Thoracic aorta (tissue), 2 donors: ENCODE results near the gene NELL1. TPM values are rescaled to one million over a fixed set of nuclear protein-coding genes. Genes with fewer than 3 reads are reported as not detected.

Experiments
- ATAC-seq: fragments of 150-250 bp; one replicate; pipeline ENCODE4 v1.8.0; 2017; ENCODE audit warnings: low read depth; ENCODE audit not compliant: insufficient number of reproducible peaks, low FRiP score
- DNase-seq: peaks from one replicate; pipeline ENCODE4 v3.0.0-alpha.2; 2020; ENCODE audit warnings: low spot score
- H3K27ac ChIP-seq, 2 donors: fragments of 200-600 bp; sonication (generic); 1 replicate in 1 of 2; 2 replicates in 1 of 2; pipeline ENCODE4 v1.5.1; 2016; ENCODE audit warnings: mild to moderate bottlenecking in 2 of 2, moderate library complexity in 2 of 2
- H3K27me3 ChIP-seq: fragments of 200-600 bp; sonication (generic); replicated peaks from 2 replicates; pipeline ENCODE4 v1.6.0; 2016; ENCODE audit warnings: mild to moderate bottlenecking; ENCODE audit not compliant: insufficient read depth
- H3K36me3 ChIP-seq: fragments of 200-600 bp; sonication (generic); one replicate; pipeline ENCODE4 v1.5.1; 2016
- H3K4me1 ChIP-seq, 2 donors: fragments of 200-600 bp; sonication (generic); 1 replicate in 1 of 2; 2 replicates in 1 of 2; pipeline versions ENCODE4 v1.5.1 to v1.6.0; 2016; ENCODE audit warnings: low read depth in 2 of 2, mild to moderate bottlenecking in 1 of 2; ENCODE audit not compliant: control insufficient read depth in 1 of 2
- H3K4me3 ChIP-seq: fragments of 200-600 bp; sonication (generic); 2 replicates; pipeline ENCODE4 v1.5.1; 2016; ENCODE audit warnings: mild to moderate bottlenecking
- H3K9me3 ChIP-seq: fragments of 200-600 bp; sonication (generic); 2 replicates; pipeline ENCODE4 v1.5.1; 2016
- total RNA-seq, 2 donors: library from RNA; depleted of rRNA; stranded (reverse); fragments of >200 nt; gene quantifications; one replicate each; pipeline versions ENCODE4 v1.1.0 to v1.2.3, GENCODE V29; 2016
- TF ChIP-seq, protein P1 (sequence below): fragments of 200-600 bp; sonication (generic); IDR thresholded peaks from one replicate; pipeline ENCODE4 v1.5.1; 2019; ENCODE audit warnings: antibody characterized with exemption

The NELL1 gene
- total RNA-seq, 2 donors from 2014 or later, result 0.78 TPM; not detected in 1

DNA sequence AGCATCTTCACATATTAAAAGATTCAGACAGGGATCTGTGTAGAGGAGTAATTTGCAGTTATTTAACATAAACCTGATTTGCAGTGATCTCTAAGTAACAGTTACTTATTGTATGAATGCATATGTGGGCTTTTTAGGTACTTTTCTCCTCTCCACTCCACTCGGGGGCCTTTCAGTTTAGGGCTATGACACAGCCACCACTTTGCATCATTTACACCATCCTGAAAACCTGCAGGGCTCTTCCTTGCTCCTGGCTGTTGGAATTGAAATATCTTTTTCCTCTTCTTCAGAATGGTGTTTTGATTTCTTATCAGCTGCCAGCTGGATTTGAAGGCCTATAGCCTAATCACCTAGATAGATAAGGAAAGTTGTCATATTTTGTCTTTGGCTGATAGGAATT, 580.8 kb downstream of the NELL1 start:
- ATAC-seq (no peak), DNase-seq (no peak)
- TF ChIP-seq, protein P1, sequence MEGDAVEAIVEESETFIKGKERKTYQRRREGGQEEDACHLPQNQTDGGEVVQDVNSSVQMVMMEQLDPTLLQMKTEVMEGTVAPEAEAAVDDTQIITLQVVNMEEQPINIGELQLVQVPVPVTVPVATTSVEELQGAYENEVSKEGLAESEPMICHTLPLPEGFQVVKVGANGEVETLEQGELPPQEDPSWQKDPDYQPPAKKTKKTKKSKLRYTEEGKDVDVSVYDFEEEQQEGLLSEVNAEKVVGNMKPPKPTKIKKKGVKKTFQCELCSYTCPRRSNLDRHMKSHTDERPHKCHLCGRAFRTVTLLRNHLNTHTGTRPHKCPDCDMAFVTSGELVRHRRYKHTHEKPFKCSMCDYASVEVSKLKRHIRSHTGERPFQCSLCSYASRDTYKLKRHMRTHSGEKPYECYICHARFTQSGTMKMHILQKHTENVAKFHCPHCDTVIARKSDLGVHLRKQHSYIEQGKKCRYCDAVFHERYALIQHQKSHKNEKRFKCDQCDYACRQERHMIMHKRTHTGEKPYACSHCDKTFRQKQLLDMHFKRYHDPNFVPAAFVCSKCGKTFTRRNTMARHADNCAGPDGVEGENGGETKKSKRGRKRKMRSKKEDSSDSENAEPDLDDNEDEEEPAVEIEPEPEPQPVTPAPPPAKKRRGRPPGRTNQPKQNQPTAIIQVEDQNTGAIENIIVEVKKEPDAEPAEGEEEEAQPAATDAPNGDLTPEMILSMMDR, result no peak
- Histone ChIP-seq H3K27ac (no peak overlapping the region), H3K4me1 (no peaks in the 10 kb centered on the region), H3K27me3 (no peaks in the 10 kb centered on the region), H3K36me3 (no peaks in the 10 kb centered on the region), H3K4me3 (no peak overlapping the region), H3K9me3 (no peaks in the 10 kb centered on the region)

DNA sequence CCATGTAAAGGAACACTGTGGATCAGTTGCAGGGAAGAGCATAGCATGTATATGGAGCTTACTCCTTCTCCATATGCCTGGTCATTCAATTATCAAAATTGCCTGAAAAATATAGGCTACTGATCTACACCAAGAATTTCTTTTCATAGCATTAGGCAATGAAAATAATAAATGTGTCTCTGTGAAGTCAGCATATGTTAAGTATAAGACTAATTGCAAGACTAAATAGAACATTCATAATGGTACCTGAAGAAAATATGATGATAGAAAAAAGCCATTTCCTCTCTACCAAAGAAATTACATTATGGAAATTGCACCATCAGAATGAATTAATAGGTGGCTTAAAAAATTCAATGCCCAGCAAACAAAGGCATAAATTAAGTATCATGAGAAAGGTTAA, 584.7 kb downstream of the NELL1 start:
- no peak for DNase-seq

DNA sequence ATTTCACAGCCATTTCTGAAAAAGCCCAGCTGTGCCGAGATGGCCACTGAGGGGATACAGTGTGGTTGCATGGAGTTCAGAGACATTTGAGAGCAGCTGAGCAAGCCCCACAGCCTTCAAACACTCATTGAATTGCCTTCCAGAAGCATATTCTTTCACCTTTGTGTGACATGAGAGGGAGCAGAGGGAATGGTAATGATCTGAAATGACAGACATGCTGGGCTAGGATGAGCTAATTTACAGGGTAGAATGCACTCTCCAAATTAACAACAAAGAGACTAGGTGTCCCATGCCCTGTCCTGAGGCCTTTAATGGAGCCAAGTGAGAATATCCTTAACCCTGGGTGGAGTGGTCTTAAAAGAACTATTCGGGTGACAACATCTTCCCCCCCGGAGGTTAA, 585.4 kb downstream of the NELL1 start:
- DNase-seq (no peak), ATAC-seq (no peak)
- H3K27me3 ChIP-seq, result no peaks in the 10 kb centered on the region
- no peaks in the 10 kb centered on the region for H3K36me3 ChIP-seq
- TF ChIP-seq, protein P1, result no peak
- no peaks in the 10 kb centered on the region for H3K4me1 ChIP-seq
- H3K4me3 ChIP-seq, result no peak overlapping the region
- H3K9me3 ChIP-seq, result no peaks in the 10 kb centered on the region
- H3K27ac ChIP-seq, result no peak overlapping the region

More for the DNA sequence above, 584.7 kb downstream of the NELL1 start:
- no peaks in the 10 kb centered on the region for H3K9me3 ChIP-seq
- H3K36me3 ChIP-seq, result no peaks in the 10 kb centered on the region
- no peaks in the 10 kb centered on the region for H3K27me3 ChIP-seq
- TF ChIP-seq, protein P1, result no peak
- H3K4me1 ChIP-seq, result no peaks in the 10 kb centered on the region
- ATAC-seq, result no peak
- H3K27ac ChIP-seq, result no peak overlapping the region
- no peak overlapping the region for H3K4me3 ChIP-seq

DNA sequence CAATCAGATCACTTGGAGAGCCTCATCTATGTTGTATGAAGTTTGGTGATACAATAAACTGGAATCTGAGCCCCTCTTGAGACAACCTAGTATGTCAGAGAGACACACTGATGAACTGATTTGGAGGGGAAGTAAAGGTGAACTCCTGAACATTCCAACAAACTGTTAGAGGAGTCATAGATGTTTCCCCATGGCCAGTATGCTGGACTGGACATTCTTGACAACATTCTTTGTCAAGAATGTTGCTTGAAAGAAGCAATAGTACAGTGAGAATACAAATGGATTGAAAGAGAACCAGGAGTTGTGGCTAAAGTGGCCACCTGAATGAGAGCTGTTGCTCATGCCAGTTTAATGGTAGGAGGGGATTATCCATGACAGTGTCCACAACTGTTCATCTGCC, 588.1 kb downstream of the NELL1 start:
- TF ChIP-seq, protein P1, result no peak
- Histone ChIP-seq H3K9me3 (no peaks in the 10 kb centered on the region), H3K27me3 (no peaks in the 10 kb centered on the region), H3K27ac (no peak overlapping the region), H3K4me1 (no peaks in the 10 kb centered on the region), H3K4me3 (no peak overlapping the region), H3K36me3 (no peaks in the 10 kb centered on the region)
- DNase-seq (no peak), ATAC-seq (no peak)

DNA sequence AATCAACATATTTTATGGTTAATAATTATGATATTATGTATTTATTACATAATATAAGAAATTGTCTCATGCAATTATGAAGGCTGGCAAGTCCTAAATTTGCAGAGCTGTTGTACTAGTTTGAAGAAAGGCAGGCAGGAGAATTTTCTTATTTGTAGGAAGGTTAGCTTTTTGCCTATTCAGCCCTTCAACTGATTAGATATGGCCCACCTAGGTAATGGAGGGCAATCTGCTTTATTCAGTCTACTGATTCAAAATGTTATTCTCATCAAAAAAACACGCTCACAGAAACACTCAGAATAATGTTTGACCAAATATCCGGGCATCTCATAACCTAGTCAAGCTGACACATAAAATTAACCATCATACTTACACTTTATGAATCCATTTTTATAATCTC, 589.0 kb downstream of the NELL1 start:
- TF ChIP-seq, protein P1, result no peak
- H3K4me3 ChIP-seq, result no peak overlapping the region
- H3K9me3 ChIP-seq, result no peaks in the 10 kb centered on the region
- no peak overlapping the region for H3K27ac ChIP-seq
- ATAC-seq (no peak), DNase-seq (no peak)
- no peaks in the 10 kb centered on the region for H3K36me3 ChIP-seq
- no peaks in the 10 kb centered on the region for H3K27me3 ChIP-seq
- no peaks in the 10 kb centered on the region for H3K4me1 ChIP-seq
